ENCODE results near the gene UQCR10.

DNA sequence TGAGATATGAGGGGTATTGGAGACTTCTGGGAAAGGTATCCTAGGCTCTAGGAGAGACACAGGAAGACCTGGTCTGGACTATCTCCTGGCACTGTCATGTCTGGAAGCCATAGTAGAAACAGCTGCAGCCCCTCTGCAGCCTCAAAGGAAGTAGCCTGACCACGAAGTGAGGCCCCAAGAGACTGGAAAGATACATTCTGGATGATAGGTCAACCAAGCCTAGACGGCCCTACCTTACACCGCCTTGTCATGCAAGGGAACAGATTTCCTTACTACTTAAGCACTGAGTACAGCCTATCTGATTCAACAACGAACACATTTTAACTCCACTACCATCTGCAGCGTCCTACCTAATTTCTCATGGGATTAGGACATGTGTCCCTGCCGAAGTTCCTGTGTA lies 31.1 kb downstream of the UQCR10 start:
- TF ChIP-seq, protein P1, sequence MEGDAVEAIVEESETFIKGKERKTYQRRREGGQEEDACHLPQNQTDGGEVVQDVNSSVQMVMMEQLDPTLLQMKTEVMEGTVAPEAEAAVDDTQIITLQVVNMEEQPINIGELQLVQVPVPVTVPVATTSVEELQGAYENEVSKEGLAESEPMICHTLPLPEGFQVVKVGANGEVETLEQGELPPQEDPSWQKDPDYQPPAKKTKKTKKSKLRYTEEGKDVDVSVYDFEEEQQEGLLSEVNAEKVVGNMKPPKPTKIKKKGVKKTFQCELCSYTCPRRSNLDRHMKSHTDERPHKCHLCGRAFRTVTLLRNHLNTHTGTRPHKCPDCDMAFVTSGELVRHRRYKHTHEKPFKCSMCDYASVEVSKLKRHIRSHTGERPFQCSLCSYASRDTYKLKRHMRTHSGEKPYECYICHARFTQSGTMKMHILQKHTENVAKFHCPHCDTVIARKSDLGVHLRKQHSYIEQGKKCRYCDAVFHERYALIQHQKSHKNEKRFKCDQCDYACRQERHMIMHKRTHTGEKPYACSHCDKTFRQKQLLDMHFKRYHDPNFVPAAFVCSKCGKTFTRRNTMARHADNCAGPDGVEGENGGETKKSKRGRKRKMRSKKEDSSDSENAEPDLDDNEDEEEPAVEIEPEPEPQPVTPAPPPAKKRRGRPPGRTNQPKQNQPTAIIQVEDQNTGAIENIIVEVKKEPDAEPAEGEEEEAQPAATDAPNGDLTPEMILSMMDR (IDR thresholded peaks at IDR 0.05) = no peak
- TF ChIP-seq POLR2A (IDR thresholded peaks at IDR 0.05) (no peak), POLR2AphosphoS5 (IDR thresholded peaks at IDR 0.05) (no peak)

Measured in transverse colon (tissue), 4 donors.